H9 (cell line): ENCODE data around the gene FCN1. TPM values are rescaled to one million over a fixed set of nuclear protein-coding genes. Genes with fewer than 3 reads are reported as not detected.

Experiments
- DNase-seq: peaks from one replicate; pipeline ENCODE4 v3.0.0-alpha.2; 2017
- H2AFZ ChIP-seq: one replicate; pipeline ENCODE4 v1.6.1; 2013; ENCODE audit warnings: mild to moderate bottlenecking, low read length, control low read depth, moderate library complexity
- H2AK5ac ChIP-seq: 2 replicates; pipeline ENCODE4 v1.6.1; 2013; ENCODE audit warnings: low read length, control low read depth, mixed read lengths; ENCODE audit not compliant: insufficient read length
- H2BK120ac ChIP-seq: one replicate; pipeline ENCODE4 v1.6.1; 2013; ENCODE audit warnings: low read depth, mild to moderate bottlenecking, low read length, control low read depth, inconsistent platforms; ENCODE audit not compliant: poor library complexity, severe bottlenecking
- H2BK12ac ChIP-seq: 2 replicates; pipeline ENCODE4 v1.6.1; 2013; ENCODE audit warnings: low read length, control low read depth, mixed read lengths, low read depth; ENCODE audit not compliant: insufficient read length
- H2BK15ac ChIP-seq: 2 replicates; pipeline ENCODE4 v1.6.1; 2013; ENCODE audit warnings: low read depth, low read length, control low read depth
- H2BK20ac ChIP-seq: one replicate; pipeline ENCODE4 v1.6.1; 2013; ENCODE audit warnings: low read depth, mild to moderate bottlenecking, low read length, control low read depth, inconsistent platforms; ENCODE audit not compliant: poor library complexity, severe bottlenecking
- H2BK5ac ChIP-seq: 2 replicates; pipeline ENCODE4 v1.6.1; 2013; ENCODE audit warnings: low read length, control low read depth, mixed read lengths; ENCODE audit not compliant: insufficient read length
- H3K14ac ChIP-seq: 2 replicates; pipeline ENCODE4 v1.6.1; 2013; ENCODE audit warnings: low read length, control low read depth; ENCODE audit not compliant: insufficient read depth
- H3K18ac ChIP-seq: 2 replicates; pipeline ENCODE4 v1.6.1; 2013; ENCODE audit warnings: low read depth, mild to moderate bottlenecking, mixed read lengths, low read length, control low read depth; ENCODE audit not compliant: insufficient read length
- H3K23ac ChIP-seq: 2 replicates; pipeline ENCODE4 v1.6.1; 2013; ENCODE audit warnings: low read length, control low read depth, mixed read lengths, low read depth; ENCODE audit not compliant: insufficient read length
- H3K23me2 ChIP-seq: 2 replicates; pipeline ENCODE4 v1.6.1; 2013; ENCODE audit warnings: low read depth, mild to moderate bottlenecking, mixed read lengths, low read length, control low read depth; ENCODE audit not compliant: insufficient read length, poor library complexity, severe bottlenecking
- H3K27ac ChIP-seq: 2 replicates; pipeline ENCODE4 v1.5.1; 2013; ENCODE audit warnings: low read length, control low read depth, mixed read lengths, low read depth; ENCODE audit not compliant: insufficient read length
- H3K27me3 ChIP-seq: 2 replicates; pipeline ENCODE4 v1.6.1; 2013; ENCODE audit warnings: low read length, control low read depth, inconsistent platforms; ENCODE audit not compliant: insufficient read depth
- H3K4ac ChIP-seq: 2 replicates; pipeline ENCODE4 v1.6.1; 2013; ENCODE audit warnings: low read depth, mild to moderate bottlenecking, control low read depth, inconsistent platforms, low read length, moderate library complexity
- H3K4me1 ChIP-seq: 2 replicates; pipeline ENCODE4 v1.6.1; 2013; ENCODE audit warnings: low read length, control low read depth, inconsistent platforms; ENCODE audit not compliant: insufficient read depth
- H3K4me2 ChIP-seq: 2 replicates; pipeline ENCODE4 v1.6.1; 2013; ENCODE audit warnings: low read length, control low read depth, mixed read lengths; ENCODE audit not compliant: insufficient read length, insufficient read depth
- H3K56ac ChIP-seq: 2 replicates; pipeline ENCODE4 v1.6.1; 2013; ENCODE audit warnings: low read depth, mild to moderate bottlenecking, mixed read lengths, low read length, control low read depth; ENCODE audit not compliant: insufficient read length
- H3K79me1 ChIP-seq: 2 replicates; pipeline ENCODE4 v1.6.1; 2013; ENCODE audit warnings: low read depth, mild to moderate bottlenecking, moderate library complexity, low read length, control low read depth, inconsistent platforms; ENCODE audit not compliant: insufficient read depth, poor library complexity, severe bottlenecking
- H3K79me2 ChIP-seq: 2 replicates; pipeline ENCODE4 v1.6.1; 2013; ENCODE audit warnings: low read length, control low read depth, inconsistent platforms; ENCODE audit not compliant: insufficient read depth
- H3K9ac ChIP-seq: 2 replicates; pipeline ENCODE4 v1.6.1; 2013; ENCODE audit warnings: low read length, control low read depth, mixed read lengths; ENCODE audit not compliant: insufficient read length; ENCODE audit errors: extremely low read depth
- H3K9me3 ChIP-seq: one replicate; pipeline ENCODE4 v1.6.1; 2013; ENCODE audit warnings: low read depth, low read length, inconsistent platforms; ENCODE audit not compliant: control insufficient read depth
- H3T11ph ChIP-seq: one replicate; pipeline ENCODE4 v1.6.1; 2013; ENCODE audit warnings: mild to moderate bottlenecking, low read length, control low read depth, inconsistent platforms
- H4K20me1 ChIP-seq: one replicate; pipeline ENCODE4 v1.6.1; 2013; ENCODE audit not compliant: control insufficient read depth, insufficient read length, insufficient read depth
- H4K5ac ChIP-seq: 2 replicates; pipeline ENCODE4 v1.6.1; 2013; ENCODE audit warnings: low read depth, mild to moderate bottlenecking, mixed read lengths, low read length, control low read depth; ENCODE audit not compliant: insufficient read length
- H4K8ac ChIP-seq: replicated peaks from 2 replicates; pipeline ENCODE4 v1.6.1; 2013; ENCODE audit warnings: low read length, control low read depth, mixed read lengths, low read depth; ENCODE audit not compliant: insufficient read length
- H4K91ac ChIP-seq: 2 replicates; pipeline ENCODE4 v1.6.1; 2013; ENCODE audit warnings: low read depth, mild to moderate bottlenecking, moderate library complexity, mixed read lengths, low read length, control low read depth; ENCODE audit not compliant: insufficient read length
- H3K27ac Mint-ChIP-seq, 3 experiments: 2 replicates in 2 of 3; 3 replicates in 1 of 3; pipeline ENCODE4 v1.8.0; 2020 to 2021; ENCODE audit warnings: mixed read lengths in 3 of 3, mild to moderate bottlenecking in 1 of 3, moderate library complexity in 1 of 3
- H3K27me3 Mint-ChIP-seq: 2 replicates; pipeline ENCODE4 v1.8.0; 2021; ENCODE audit warnings: low read depth, mild to moderate bottlenecking, moderate library complexity, mixed read lengths
- H3K36me3 Mint-ChIP-seq, 3 experiments: 2 replicates in 2 of 3; 3 replicates in 1 of 3; pipeline ENCODE4 v1.8.0; 2020 to 2021; ENCODE audit warnings: low read depth in 3 of 3, mixed read lengths in 3 of 3; ENCODE audit not compliant: insufficient read depth in 1 of 3
- H3K4me1 Mint-ChIP-seq, 2 experiments: 2 replicates each; pipeline ENCODE4 v1.8.0; 2020; ENCODE audit warnings: mixed read lengths in 2 of 2
- H3K4me3 Mint-ChIP-seq, 2 experiments: 2 replicates in 1 of 2; 3 replicates in 1 of 2; pipeline ENCODE4 v1.8.0; 2020 to 2021; ENCODE audit warnings: mild to moderate bottlenecking in 2 of 2, mixed read lengths in 2 of 2, moderate library complexity in 1 of 2
- H3K9me3 Mint-ChIP-seq, 2 experiments: 2 replicates in 1 of 2; 3 replicates in 1 of 2; pipeline ENCODE4 v1.8.0; 2020; ENCODE audit warnings: mild to moderate bottlenecking in 2 of 2, mixed read lengths in 2 of 2, moderate library complexity in 1 of 2
- WGBS: extraction: QIAGEN DNeasy Blood & Tissue Kit; methylation state at CpG from one replicate; pipeline ENCODE4 v1.1.7; 2013; ENCODE audit warnings: missing lambda C conversion rate, low lambda C conversion rate, mixed read lengths; ENCODE audit not compliant: insufficient read length; ENCODE audit errors: extremely low coverage; 5-methylcytosine and 5-hydroxymethylcytosine counted together
- total RNA-seq: library from RNA; stranded (reverse); gene quantifications from 2 replicates; pipeline ENCODE4 v1.2.1, GENCODE V29; 2021
- TF ChIP-seq, protein P1 (sequence below): fragments of 200-600 bp; sonication (generic); conservative IDR thresholded peaks from 3 replicates; pipeline ENCODE4 v1.8.0; 2021; ENCODE audit warnings: antibody characterized with exemption, mild to moderate bottlenecking

Gene FCN1
- total RNA-seq, 1 experiment from 2014 or later = not detected

DNA sequence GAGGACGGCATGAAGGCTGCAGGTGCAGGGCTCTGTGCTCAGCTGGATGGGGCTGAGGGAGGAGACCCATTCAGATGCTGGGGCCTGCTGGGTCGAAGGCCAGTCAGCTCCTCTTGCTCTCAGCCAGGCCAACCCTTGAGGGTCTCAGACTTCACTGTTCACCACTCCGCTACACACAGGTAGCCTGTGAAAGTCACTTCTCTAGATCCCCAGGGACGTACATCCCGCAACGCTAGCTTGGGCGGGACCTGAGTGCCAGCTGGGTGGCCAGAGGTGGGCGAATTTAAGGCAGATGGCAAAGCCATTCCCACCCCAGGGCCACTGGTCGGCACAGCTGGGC, 42.2 kb upstream of the FCN1 start:
- no peaks in the 10 kb centered on the region for H3K23me2 ChIP-seq
- Mint-ChIP-seq H3K27me3 (no peaks in the 10 kb centered on the region), H3K27ac (no peak overlapping the region), H3K36me3 (no peaks in the 10 kb centered on the region; a peak in 1 of 7 replicates), H3K4me1 (peaks cover 0 to 6% of the 10 kb centered on the region in 2 experiments; a peak in 2 of 4 replicates), H3K4me3 (no peak overlapping the region), H3K9me3 (0 out of 5 replicates have a peak, but pooled peaks cover 0 to 2% of the 10 kb centered on the region in 2 experiments)
- H3K18ac ChIP-seq = no peak overlapping the region
- no peak overlapping the region for H4K91ac ChIP-seq
- TF ChIP-seq, protein P1, sequence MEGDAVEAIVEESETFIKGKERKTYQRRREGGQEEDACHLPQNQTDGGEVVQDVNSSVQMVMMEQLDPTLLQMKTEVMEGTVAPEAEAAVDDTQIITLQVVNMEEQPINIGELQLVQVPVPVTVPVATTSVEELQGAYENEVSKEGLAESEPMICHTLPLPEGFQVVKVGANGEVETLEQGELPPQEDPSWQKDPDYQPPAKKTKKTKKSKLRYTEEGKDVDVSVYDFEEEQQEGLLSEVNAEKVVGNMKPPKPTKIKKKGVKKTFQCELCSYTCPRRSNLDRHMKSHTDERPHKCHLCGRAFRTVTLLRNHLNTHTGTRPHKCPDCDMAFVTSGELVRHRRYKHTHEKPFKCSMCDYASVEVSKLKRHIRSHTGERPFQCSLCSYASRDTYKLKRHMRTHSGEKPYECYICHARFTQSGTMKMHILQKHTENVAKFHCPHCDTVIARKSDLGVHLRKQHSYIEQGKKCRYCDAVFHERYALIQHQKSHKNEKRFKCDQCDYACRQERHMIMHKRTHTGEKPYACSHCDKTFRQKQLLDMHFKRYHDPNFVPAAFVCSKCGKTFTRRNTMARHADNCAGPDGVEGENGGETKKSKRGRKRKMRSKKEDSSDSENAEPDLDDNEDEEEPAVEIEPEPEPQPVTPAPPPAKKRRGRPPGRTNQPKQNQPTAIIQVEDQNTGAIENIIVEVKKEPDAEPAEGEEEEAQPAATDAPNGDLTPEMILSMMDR = no peak
- H3K79me2 ChIP-seq = no peaks in the 10 kb centered on the region
- H3K4me2 ChIP-seq = no peak overlapping the region
- H3K4ac ChIP-seq = no peak overlapping the region
- no peak overlapping the region for H4K5ac ChIP-seq
- H2BK20ac ChIP-seq = no peak overlapping the region
- no peak overlapping the region for H2BK12ac ChIP-seq
- no peak overlapping the region for H3T11ph ChIP-seq
- H3K9me3 ChIP-seq = no peaks in the 10 kb centered on the region
- H3K14ac ChIP-seq = no peak overlapping the region
- no peaks in the 10 kb centered on the region for H3K79me1 ChIP-seq
- no peaks in the 10 kb centered on the region for H4K20me1 ChIP-seq
- H2BK120ac ChIP-seq = no peak overlapping the region
- H4K8ac ChIP-seq = no peak overlapping the region
- H3K23ac ChIP-seq = no peak overlapping the region
- H3K4me1 ChIP-seq = no peaks in the 10 kb centered on the region
- no peak overlapping the region for H3K56ac ChIP-seq
- WGBS = no CpG with 5 or more reads among the region's 9 CpGs
- no peak overlapping the region for H3K9ac ChIP-seq
- no peak overlapping the region for H2AFZ ChIP-seq
- no peaks in the 10 kb centered on the region for H3K27me3 ChIP-seq
- DNase-seq = no peak
- H2BK5ac ChIP-seq = no peak overlapping the region
- no peak overlapping the region for H2AK5ac ChIP-seq
- no peak overlapping the region for H2BK15ac ChIP-seq
- H3K27ac ChIP-seq = no peak overlapping the region
